ENCODE results near the gene PARD6G. TPM values are rescaled to one million over a fixed set of nuclear protein-coding genes. Genes with fewer than 3 reads are reported as not detected.

The PARD6G gene
- total and polyA plus RNA-seq, 10 of the 15 experiments (the other 5 are each of a cell fraction or from before 2014, with no cell fraction given) = 0.20 to 2.0 (median 0.60) TPM

DNA sequence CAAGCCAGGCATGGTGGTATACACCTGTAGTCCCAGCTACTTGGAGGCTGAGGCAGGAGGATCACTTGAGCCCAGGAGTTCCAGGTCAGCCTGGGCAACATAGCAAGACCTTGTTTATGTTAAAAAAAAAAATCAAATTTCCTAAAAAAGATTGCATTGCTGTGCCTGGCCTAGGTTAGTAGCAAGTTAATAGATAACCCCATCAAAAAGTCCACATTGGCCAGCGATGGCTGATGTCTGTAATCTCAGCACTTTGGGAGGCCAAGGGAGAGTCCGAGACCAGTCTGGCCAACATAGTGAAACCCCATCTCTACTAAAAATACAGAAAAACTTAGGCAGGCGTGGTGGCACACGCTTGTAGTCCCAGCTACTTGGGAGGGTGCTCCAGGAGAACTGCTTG is 38.7 kb downstream of the PARD6G start (continued):
- TF ChIP-seq CREB1 (IDR thresholded peaks at IDR 0.05; ENCODE audit: low read depth) = no peak

DNA sequence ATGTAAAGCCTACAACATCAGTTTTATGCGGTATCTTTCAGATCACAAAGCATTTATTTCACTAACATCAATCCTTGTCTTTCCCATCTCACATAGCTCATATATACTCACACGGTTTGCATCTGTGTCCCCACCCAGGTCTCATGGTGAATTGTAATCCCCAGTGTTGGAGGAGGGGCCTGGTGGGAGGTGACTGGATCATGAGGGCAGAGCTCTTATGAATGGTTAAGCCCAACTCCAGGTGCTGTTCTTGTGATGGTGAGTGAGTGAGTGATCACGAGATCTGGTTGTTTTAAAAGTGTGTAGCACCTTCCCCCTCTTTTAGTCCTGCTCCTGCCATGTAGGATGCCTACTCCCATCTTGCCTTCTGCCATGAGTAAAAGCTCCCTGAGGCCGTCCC is 42.0 kb downstream of the PARD6G start:
- in situ Hi-C loops (cut with MboI) = no loop called here
- 13% methylated on average over 4 of the region's 4 CpGs for WGBS (ENCODE audit: insufficient coverage, insufficient replicate concordance, low lambda C conversion rate, missing lambda C conversion rate)
- no peak for FAIRE-seq
- TF ChIP-seq STAT3 (IDR thresholded peaks at IDR 0.05; ENCODE audit: low read depth, low read length) (no peak), ZSCAN29 (IDR thresholded peaks at IDR 0.05) (no peak), RFX5 (IDR thresholded peaks at IDR 0.05; ENCODE audit: low read depth, low read length) (no peak), SP1 (IDR thresholded peaks at IDR 0.05; ENCODE audit: low read depth, low read length) (no peak), CREM (IDR thresholded peaks at IDR 0.05; ENCODE audit: low read depth) (no peak), NFYA (IDR thresholded peaks at IDR 0.05; ENCODE audit: borderline replicate concordance, low read depth, low read length) (no peak), RBBP5 (conservative IDR thresholded peaks at IDR 0.05) (no peak), YBX1 (IDR thresholded peaks at IDR 0.05) (no peak)
- TF ChIP-seq, protein P1, sequence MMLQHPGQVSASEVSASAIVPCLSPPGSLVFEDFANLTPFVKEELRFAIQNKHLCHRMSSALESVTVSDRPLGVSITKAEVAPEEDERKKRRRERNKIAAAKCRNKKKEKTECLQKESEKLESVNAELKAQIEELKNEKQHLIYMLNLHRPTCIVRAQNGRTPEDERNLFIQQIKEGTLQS (IDR thresholded peaks at IDR 0.05; ENCODE audit: borderline replicate concordance, extremely low read depth, low read depth, low read length) = no peak
- TF ChIP-seq, protein P2, sequence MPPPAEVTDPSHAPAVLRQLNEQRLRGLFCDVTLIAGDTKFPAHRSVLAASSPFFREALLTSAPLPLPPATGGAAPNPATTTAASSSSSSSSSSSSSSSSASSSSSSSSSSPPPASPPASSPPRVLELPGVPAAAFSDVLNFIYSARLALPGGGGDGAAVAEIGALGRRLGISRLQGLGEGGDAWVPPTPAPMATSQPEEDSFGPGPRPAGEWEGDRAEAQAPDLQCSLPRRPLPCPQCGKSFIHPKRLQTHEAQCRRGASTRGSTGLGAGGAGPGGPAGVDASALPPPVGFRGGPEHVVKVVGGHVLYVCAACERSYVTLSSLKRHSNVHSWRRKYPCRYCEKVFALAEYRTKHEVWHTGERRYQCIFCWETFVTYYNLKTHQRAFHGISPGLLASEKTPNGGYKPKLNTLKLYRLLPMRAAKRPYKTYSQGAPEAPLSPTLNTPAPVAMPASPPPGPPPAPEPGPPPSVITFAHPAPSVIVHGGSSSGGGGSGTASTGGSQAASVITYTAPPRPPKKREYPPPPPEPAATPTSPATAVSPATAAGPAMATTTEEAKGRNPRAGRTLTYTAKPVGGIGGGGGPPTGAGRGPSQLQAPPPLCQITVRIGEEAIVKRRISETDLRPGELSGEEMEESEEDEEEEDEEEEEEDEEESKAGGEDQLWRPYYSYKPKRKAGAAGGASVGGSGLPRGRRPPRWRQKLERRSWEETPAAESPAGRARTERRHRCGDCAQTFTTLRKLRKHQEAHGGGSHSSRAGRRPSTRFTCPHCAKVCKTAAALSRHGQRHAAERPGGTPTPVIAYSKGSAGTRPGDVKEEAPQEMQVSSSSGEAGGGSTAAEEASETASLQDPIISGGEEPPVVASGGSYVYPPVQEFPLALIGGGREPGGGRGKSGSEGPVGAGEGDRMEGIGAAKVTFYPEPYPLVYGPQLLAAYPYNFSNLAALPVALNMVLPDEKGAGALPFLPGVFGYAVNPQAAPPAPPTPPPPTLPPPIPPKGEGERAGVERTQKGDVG (CRISPR knock-in tag; IDR thresholded peaks at IDR 0.05) = no peak
- TF ChIP-seq, protein P3, sequence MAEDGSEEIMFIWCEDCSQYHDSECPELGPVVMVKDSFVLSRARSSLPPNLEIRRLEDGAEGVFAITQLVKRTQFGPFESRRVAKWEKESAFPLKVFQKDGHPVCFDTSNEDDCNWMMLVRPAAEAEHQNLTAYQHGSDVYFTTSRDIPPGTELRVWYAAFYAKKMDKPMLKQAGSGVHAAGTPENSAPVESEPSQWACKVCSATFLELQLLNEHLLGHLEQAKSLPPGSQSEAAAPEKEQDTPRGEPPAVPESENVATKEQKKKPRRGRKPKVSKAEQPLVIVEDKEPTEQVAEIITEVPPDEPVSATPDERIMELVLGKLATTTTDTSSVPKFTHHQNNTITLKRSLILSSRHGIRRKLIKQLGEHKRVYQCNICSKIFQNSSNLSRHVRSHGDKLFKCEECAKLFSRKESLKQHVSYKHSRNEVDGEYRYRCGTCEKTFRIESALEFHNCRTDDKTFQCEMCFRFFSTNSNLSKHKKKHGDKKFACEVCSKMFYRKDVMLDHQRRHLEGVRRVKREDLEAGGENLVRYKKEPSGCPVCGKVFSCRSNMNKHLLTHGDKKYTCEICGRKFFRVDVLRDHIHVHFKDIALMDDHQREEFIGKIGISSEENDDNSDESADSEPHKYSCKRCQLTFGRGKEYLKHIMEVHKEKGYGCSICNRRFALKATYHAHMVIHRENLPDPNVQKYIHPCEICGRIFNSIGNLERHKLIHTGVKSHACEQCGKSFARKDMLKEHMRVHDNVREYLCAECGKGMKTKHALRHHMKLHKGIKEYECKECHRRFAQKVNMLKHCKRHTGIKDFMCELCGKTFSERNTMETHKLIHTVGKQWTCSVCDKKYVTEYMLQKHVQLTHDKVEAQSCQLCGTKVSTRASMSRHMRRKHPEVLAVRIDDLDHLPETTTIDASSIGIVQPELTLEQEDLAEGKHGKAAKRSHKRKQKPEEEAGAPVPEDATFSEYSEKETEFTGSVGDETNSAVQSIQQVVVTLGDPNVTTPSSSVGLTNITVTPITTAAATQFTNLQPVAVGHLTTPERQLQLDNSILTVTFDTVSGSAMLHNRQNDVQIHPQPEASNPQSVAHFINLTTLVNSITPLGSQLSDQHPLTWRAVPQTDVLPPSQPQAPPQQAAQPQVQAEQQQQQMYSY (CRISPR knock-in tag; IDR thresholded peaks at IDR 0.05) = no peak
- TF ChIP-seq, protein P4, sequence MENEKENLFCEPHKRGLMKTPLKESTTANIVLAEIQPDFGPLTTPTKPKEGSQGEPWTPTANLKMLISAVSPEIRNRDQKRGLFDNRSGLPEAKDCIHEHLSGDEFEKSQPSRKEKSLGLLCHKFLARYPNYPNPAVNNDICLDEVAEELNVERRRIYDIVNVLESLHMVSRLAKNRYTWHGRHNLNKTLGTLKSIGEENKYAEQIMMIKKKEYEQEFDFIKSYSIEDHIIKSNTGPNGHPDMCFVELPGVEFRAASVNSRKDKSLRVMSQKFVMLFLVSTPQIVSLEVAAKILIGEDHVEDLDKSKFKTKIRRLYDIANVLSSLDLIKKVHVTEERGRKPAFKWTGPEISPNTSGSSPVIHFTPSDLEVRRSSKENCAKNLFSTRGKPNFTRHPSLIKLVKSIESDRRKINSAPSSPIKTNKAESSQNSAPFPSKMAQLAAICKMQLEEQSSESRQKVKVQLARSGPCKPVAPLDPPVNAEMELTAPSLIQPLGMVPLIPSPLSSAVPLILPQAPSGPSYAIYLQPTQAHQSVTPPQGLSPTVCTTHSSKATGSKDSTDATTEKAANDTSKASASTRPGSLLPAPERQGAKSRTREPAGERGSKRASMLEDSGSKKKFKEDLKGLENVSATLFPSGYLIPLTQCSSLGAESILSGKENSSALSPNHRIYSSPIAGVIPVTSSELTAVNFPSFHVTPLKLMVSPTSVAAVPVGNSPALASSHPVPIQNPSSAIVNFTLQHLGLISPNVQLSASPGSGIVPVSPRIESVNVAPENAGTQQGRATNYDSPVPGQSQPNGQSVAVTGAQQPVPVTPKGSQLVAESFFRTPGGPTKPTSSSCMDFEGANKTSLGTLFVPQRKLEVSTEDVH (IDR thresholded peaks at IDR 0.05; ENCODE audit: low read depth, partially characterized antibody) = no peak

More for the DNA sequence above, 42.0 kb downstream of the PARD6G start:
- no peak for DNase-seq (ENCODE audit: low read depth, low spot score)
- BruUV-seq (replicated peaks) = no TSS peak
- RAD21 ChIA-PET (ENCODE audit: unreplicated experiment) = no interaction called here
- SMC1A ChIA-PET (ENCODE audit: uncharacterized antibody, unreplicated experiment) = interaction anchor here (1.2 to 1.7 kb wide), 3 partner anchors 9 to 40 kb away, joined by 3 to 7 read pairs (median 7); no protein-coding TSS in a partner anchor
- Histone ChIP-seq H3K4me2 (ENCODE audit: control insufficient read depth, insufficient read depth) (no peak overlapping the region), H3K79me2 (ENCODE audit: control insufficient read depth, insufficient read depth, low read length) (no peaks in the 10 kb centered on the region), H3K4me3 (no peak overlapping the region), H3K9me3 (replicated peaks; ENCODE audit: control insufficient read depth, insufficient read depth, low read length) (no peaks in the 10 kb centered on the region; the same call in 2 of the 3 replicates), H2AFZ (ENCODE audit: control insufficient read depth, low read depth, low read length) (no peak overlapping the region), H4K20me1 (ENCODE audit: control insufficient read depth, insufficient read depth) (no peaks in the 10 kb centered on the region), H3K27me3 (replicated peaks in 1 of 2; ENCODE audit: control insufficient read depth in 2 of 2, insufficient read depth in 2 of 2, low read length in 1 of 2) (no peaks in the 10 kb centered on the region), H3K27ac (ENCODE audit: control insufficient read depth, insufficient read depth) (no peak overlapping the region), H3K36me3 (ENCODE audit: control insufficient read depth in 2 of 2, insufficient read depth in 2 of 2, low read length in 1 of 2) (no peaks in the 10 kb centered on the region), H3K4me1 (ENCODE audit: control insufficient read depth, insufficient read depth, low read length) (peaks cover 31% of the 10 kb centered on the region), H3K9ac (ENCODE audit: control insufficient read depth, insufficient read depth, low read length) (no peak overlapping the region)
- ATAC-seq = no peak
- CTCF ChIA-PET = interaction anchor here (0.6 to 1.5 kb wide), 4 partner anchors 30 to 238 kb away, joined by 3 to 5 read pairs (median 4); no protein-coding TSS in a partner anchor
- POLR2A ChIA-PET = interaction anchor here (1.2 to 1.4 kb wide), 2 partner anchors 26 to 38 kb away, joined by 3 to 6 read pairs; no protein-coding TSS in a partner anchor
- intact Hi-C loops (cut with micrococcal nuclease; ENCODE audit: unreplicated experiment) = no loop called here

Data from GM12878 (cell line).